ENCODE results near the gene ARNT2.

The ARNT2 gene

GRCh38 chr15:80590761-80591355, 186.7 kb downstream of the ARNT2 start:
- DNase-seq (ENCODE audit: low read depth in 1 of 2, low spot score in 1 of 2): no peak

GRCh38 chr15:80591471-80591870, 187.3 kb downstream of the ARNT2 start:
- no peak for DNase-seq (ENCODE audit: low read depth in 1 of 2, low spot score in 1 of 2)

- no peak for DNase-seq (ENCODE audit: low read depth in 1 of 2, low spot score in 1 of 2)
These were observed 188.0 kb downstream of the ARNT2 start for GRCh38 chr15:80591938-80592825.

- no peak for DNase-seq (ENCODE audit: low read depth in 1 of 2, low spot score in 1 of 2)
These were observed 189.4 kb downstream of the ARNT2 start for GRCh38 chr15:80593486-80594030.

GRCh38 chr15:80594091-80594889, 190.1 kb downstream of the ARNT2 start:
- no peak for DNase-seq (ENCODE audit: low read depth in 1 of 2, low spot score in 1 of 2)

GRCh38 chr15:80595396-80595795, 191.2 kb downstream of the ARNT2 start:
- no peak for DNase-seq (ENCODE audit: low read depth in 1 of 2, low spot score in 1 of 2)

GRCh38 chr15:80596521-80596976, 192.4 kb downstream of the ARNT2 start:
- no peak for DNase-seq (ENCODE audit: low read depth in 1 of 2, low spot score in 1 of 2)

GRCh38 chr15:80597076-80597475, 192.9 kb downstream of the ARNT2 start:
- DNase-seq (ENCODE audit: low read depth in 1 of 2, low spot score in 1 of 2): no peak

- no peak for DNase-seq (ENCODE audit: low read depth in 1 of 2, low spot score in 1 of 2)
These were observed 195.2 kb downstream of the ARNT2 start for GRCh38 chr15:80599359-80599758.

GRCh38 chr15:80600626-80601025, 196.4 kb downstream of the ARNT2 start:
- DNase-seq (ENCODE audit: low read depth in 1 of 2, low spot score in 1 of 2): no peak

GRCh38 chr15:80601256-80601655, 197.1 kb downstream of the ARNT2 start:
- DNase-seq (ENCODE audit: low read depth in 1 of 2, low spot score in 1 of 2): no peak

GRCh38 chr15:80604583-80605575, 200.7 kb downstream of the ARNT2 start:
- no peak for DNase-seq (ENCODE audit: low read depth in 1 of 2, low spot score in 1 of 2)

- DNase-seq (ENCODE audit: low read depth in 1 of 2, low spot score in 1 of 2): no peak
These were observed 201.5 kb downstream of the ARNT2 start for GRCh38 chr15:80605591-80606150.

GRCh38 chr15:80606511-80607071, 202.4 kb downstream of the ARNT2 start:
- no peak for DNase-seq (ENCODE audit: low read depth in 1 of 2, low spot score in 1 of 2)

- no peak for DNase-seq (ENCODE audit: low read depth in 1 of 2, low spot score in 1 of 2)
These were observed 203.3 kb downstream of the ARNT2 start for GRCh38 chr15:80607287-80607980.

- DNase-seq (ENCODE audit: low read depth in 1 of 2, low spot score in 1 of 2): no peak
These were observed 204.5 kb downstream of the ARNT2 start for GRCh38 chr15:80608688-80609087.

- DNase-seq (ENCODE audit: low read depth in 1 of 2, low spot score in 1 of 2): no peak
These were observed 204.9 kb downstream of the ARNT2 start for GRCh38 chr15:80609091-80609490.

GRCh38 chr15:80609512-80609946, 205.3 kb downstream of the ARNT2 start:
- DNase-seq (ENCODE audit: low read depth in 1 of 2, low spot score in 1 of 2): no peak

GRCh38 chr15:80611543-80612080, 207.4 kb downstream of the ARNT2 start:
- DNase-seq (ENCODE audit: low read depth in 1 of 2, low spot score in 1 of 2): no peak
